T-cell (primary cell): ENCODE measurements around the gene ADAMTS15. TPM values are rescaled to one million over a fixed set of nuclear protein-coding genes. Genes with fewer than 3 reads are reported as not detected.

Experiments
- ATAC-seq, 4 experiments: fragments of 200-7000 bp in 3 of 4; fragments of 150-1000 bp in 1 of 4; cut with Tn5 transposase; replicated peaks in 1 of 4; 1 replicate in 3 of 4; 2 replicates in 1 of 4; pipeline ENCODE4 v1.10.0; 2021; ENCODE audit warnings: moderate library complexity in 3 of 4, mild to moderate bottlenecking in 2 of 4, moderate number of reproducible peaks in 1 of 4
- CTCF ChIA-PET, 2 donors: fragments of 300-600 bp; sonication (Branson Sonifier 250); formaldehyde crosslinking; loops; one replicate each; lab custom pipeline; 2022; ENCODE audit warnings: antibody characterized with exemption in 2 of 2; lab: Charles Lee
- POLR2A ChIA-PET, 2 donors: fragments of 300-600 bp; sonication (Branson Sonifier 250); formaldehyde crosslinking; loops; one replicate each; lab custom pipeline; 2022; ENCODE audit warnings: antibody characterized with exemption in 2 of 2; lab: Charles Lee
- DNase-seq, 35 experiments: peaks; one replicate each; pipeline versions ENCODE4 v3.0.0 to v3.0.0-alpha.2; 2013 to 2023
- H3K27ac ChIP-seq: one replicate; pipeline ENCODE4 v1.5.1; 2013; ENCODE audit warnings: low read length
- H3K27me3 ChIP-seq, 2 experiments: replicated peaks in 1 of 2; 1 replicate in 1 of 2; 2 replicates in 1 of 2; pipeline versions ENCODE4 v1.6.1 to v1.7.0; 2013; ENCODE audit warnings: low read length in 1 of 2, mixed read lengths in 1 of 2; ENCODE audit not compliant: control insufficient read depth in 2 of 2, insufficient read depth in 2 of 2; ENCODE audit errors: extremely low read depth in 1 of 2
- H3K36me3 ChIP-seq, 2 donors: 1 replicate in 1 of 2; 2 replicates in 1 of 2; pipeline versions ENCODE4 v1.6.1 to v1.7.0; 2013; ENCODE audit warnings: low read length in 1 of 2; ENCODE audit not compliant: control insufficient read depth in 2 of 2, insufficient read depth in 1 of 2; ENCODE audit errors: extremely low read depth in 1 of 2
- H3K4me1 ChIP-seq, 2 experiments: 1 replicate in 1 of 2; 2 replicates in 1 of 2; pipeline versions ENCODE4 v1.6.1 to v1.7.0; 2013; ENCODE audit warnings: low read length in 2 of 2, mixed read lengths in 1 of 2; ENCODE audit not compliant: insufficient read depth in 2 of 2, control insufficient read depth in 1 of 2; ENCODE audit errors: extremely low read depth in 1 of 2
- H3K4me3 ChIP-seq, 2 donors: 1 replicate in 1 of 2; 2 replicates in 1 of 2; pipeline versions ENCODE4 v1.5.1 to v1.7.0; 2013; ENCODE audit warnings: mild to moderate bottlenecking in 2 of 2, low read length in 1 of 2, moderate library complexity in 1 of 2; ENCODE audit not compliant: control insufficient read depth in 1 of 2; ENCODE audit errors: extremely low read depth in 1 of 2
- H3K9me3 ChIP-seq: 2 replicates; pipeline ENCODE4 v1.7.0; 2013
- H3K27ac Mint-ChIP-seq, 2 donors: one replicate each; pipeline ENCODE4 v1.8.0; 2020 to 2021; ENCODE audit warnings: mild to moderate bottlenecking in 2 of 2, mixed read lengths in 2 of 2
- H3K27me3 Mint-ChIP-seq, 2 donors: one replicate each; pipeline ENCODE4 v1.8.0; 2021 to 2022; ENCODE audit warnings: mixed read lengths in 2 of 2
- H3K36me3 Mint-ChIP-seq: one replicate; pipeline ENCODE4 v1.8.0; 2021; ENCODE audit warnings: mixed read lengths
- H3K4me1 Mint-ChIP-seq, 3 donors: one replicate each; pipeline ENCODE4 v1.8.0; 2020 to 2022; ENCODE audit warnings: mixed read lengths in 3 of 3, mild to moderate bottlenecking in 1 of 3
- H3K4me3 Mint-ChIP-seq, 3 donors: one replicate each; pipeline ENCODE4 v1.8.0; 2020 to 2022; ENCODE audit warnings: mild to moderate bottlenecking in 3 of 3, mixed read lengths in 3 of 3, moderate library complexity in 3 of 3
- H3K9me3 Mint-ChIP-seq, 3 donors: one replicate each; pipeline ENCODE4 v1.8.0; 2020 to 2022; ENCODE audit warnings: mixed read lengths in 3 of 3
- WGBS: methylation state at CpG from one replicate; pipeline ENCODE4 v1.1.5; 2013; ENCODE audit warnings: missing lambda C conversion rate; ENCODE audit not compliant: insufficient coverage; 5-methylcytosine and 5-hydroxymethylcytosine counted together
- total RNA-seq, 35 experiments: library from RNA in 6 of 35; stranded (reverse) in 6 of 35; fragments of 120-200 nt in 1 of 35; gene quantifications; one replicate each; pipeline versions ENCODE4 v1.2.1 to v1.2.4 and lab custom pipeline; 2013 to 2026

The ADAMTS15 gene
- total RNA-seq, 5 donors from 2014 or later (not counting 1 experiment from before 2014, with no cell fraction given) = 0.03 to 0.07 (median 0.06) TPM; not detected in 2

DNA sequence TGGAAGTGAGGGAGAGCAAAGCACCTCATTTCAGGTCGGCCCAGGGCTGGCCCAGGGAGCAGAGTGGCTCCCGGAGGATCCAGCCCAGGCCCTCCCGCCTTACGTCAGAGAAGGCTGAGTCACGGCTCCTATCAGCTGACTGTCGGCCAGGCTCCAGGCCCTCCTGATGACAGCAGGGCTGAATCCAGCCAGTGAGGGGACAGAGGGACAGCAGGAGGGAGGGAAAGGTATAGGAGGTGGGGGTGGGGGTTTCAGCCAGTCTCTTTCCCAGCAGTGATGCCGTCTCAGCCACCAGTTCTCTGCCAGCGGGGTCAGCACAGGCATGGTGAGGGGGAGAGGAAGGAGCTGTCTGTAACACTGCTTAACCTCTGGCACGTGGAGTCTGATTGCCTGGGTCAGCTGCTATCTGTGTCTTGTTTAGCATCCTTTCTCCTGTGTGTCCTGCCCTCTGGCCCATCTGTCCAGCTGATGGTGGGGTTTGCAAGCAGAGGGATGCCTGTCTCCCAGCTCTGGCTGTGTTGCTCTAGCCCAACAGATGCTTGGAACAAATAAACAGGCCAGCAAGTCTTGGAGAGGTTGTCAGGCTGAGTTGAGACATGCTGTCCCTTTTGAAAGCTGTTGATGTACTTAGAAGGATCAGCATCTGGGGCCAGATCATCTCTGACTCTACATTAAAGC lies 74.0 kb downstream of the ADAMTS15 start:
- Mint-ChIP-seq H3K27me3 (peaks cover 7 to 13% of the 10 kb centered on the region in 2 donors), H3K9me3 (no peaks in the 10 kb centered on the region), H3K36me3 (no peaks in the 10 kb centered on the region), H3K4me3 (no peak overlapping the region), H3K27ac (no peak overlapping the region), H3K4me1 (no peaks in the 10 kb centered on the region)
- POLR2A ChIA-PET = no interaction called here
- DNase-seq (no peak), ATAC-seq (no peak)
- Histone ChIP-seq H3K4me3 (no peak overlapping the region), H3K27me3 (no peaks in the 10 kb centered on the region), H3K36me3 (no peaks in the 10 kb centered on the region), H3K4me1 (no peaks in the 10 kb centered on the region), H3K27ac (no peak overlapping the region), H3K9me3 (no peaks in the 10 kb centered on the region)
- WGBS = 81% methylated on average over 7 of the region's 9 CpGs
- CTCF ChIA-PET = no interaction called here

DNA sequence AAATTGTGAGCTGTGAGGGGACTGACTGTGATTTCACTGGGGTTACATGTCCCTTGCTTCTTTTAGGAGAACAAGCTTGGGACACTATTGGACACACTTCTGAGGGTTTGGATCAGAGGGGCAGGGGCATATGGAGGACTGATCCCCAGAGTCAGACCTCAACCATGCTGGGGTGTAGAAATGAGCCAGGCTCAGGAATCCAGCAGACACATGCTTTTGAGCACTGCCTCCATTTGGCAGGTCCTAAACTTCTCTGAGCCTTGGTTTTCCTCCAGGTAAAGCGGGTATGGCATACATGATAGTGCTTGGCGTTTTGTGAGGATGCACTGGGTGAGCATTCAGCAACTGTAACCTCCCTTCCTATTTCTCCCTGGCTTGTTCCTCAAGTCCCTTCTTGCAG lies 74.7 kb downstream of the ADAMTS15 start:
- Histone ChIP-seq H3K27me3 (no peaks in the 10 kb centered on the region), H3K4me3 (no peak overlapping the region), H3K36me3 (no peaks in the 10 kb centered on the region), H3K27ac (no peak overlapping the region), H3K4me1 (no peaks in the 10 kb centered on the region), H3K9me3 (no peaks in the 10 kb centered on the region)
- no peaks in the 10 kb centered on the region for H3K36me3 Mint-ChIP-seq
- 83% methylated on average over 2 of the region's 2 CpGs for WGBS
- ChIA-PET CTCF (no interaction called here), POLR2A (no interaction called here)
- H3K9me3 Mint-ChIP-seq = no peaks in the 10 kb centered on the region
- H3K4me3 Mint-ChIP-seq = no peak overlapping the region
- peaks cover 10 to 13% of the 10 kb centered on the region in 2 donors for H3K27me3 Mint-ChIP-seq
- no peak for ATAC-seq
- no peaks in the 10 kb centered on the region for H3K4me1 Mint-ChIP-seq
- no peak for DNase-seq
- no peak overlapping the region for H3K27ac Mint-ChIP-seq

DNA sequence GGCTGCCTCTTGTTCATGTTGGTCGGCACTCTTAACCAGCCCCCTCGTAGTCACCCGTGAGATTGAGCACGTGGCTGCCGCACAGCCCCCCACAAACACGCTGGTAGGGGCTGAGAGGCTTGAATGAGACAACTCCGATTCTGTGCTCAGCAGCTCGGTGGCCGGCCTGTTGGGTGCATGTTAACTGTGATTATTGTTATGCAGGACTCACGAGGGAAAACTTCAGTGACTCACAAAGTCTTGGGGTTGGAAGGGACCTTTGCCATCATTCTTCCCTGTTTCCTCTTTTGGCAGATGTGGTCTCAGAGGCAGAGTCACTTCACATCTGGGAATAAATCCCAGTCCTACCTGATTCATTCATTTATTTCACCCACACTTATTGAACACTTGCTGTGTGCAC lies 75.2 kb downstream of the ADAMTS15 start:
- Histone ChIP-seq H3K27ac (no peak overlapping the region), H3K9me3 (no peaks in the 10 kb centered on the region), H3K4me1 (no peaks in the 10 kb centered on the region), H3K4me3 (no peak overlapping the region), H3K36me3 (no peaks in the 10 kb centered on the region), H3K27me3 (no peaks in the 10 kb centered on the region)
- POLR2A ChIA-PET = no interaction called here
- H3K27ac Mint-ChIP-seq = no peak overlapping the region
- no peaks in the 10 kb centered on the region for H3K9me3 Mint-ChIP-seq
- CTCF ChIA-PET = no interaction called here
- peaks cover 10 to 13% of the 10 kb centered on the region in 2 donors for H3K27me3 Mint-ChIP-seq
- no peaks in the 10 kb centered on the region for H3K36me3 Mint-ChIP-seq
- ATAC-seq = no peak
- H3K4me3 Mint-ChIP-seq = no peak overlapping the region
- no peaks in the 10 kb centered on the region for H3K4me1 Mint-ChIP-seq
- DNase-seq = no peak
- 80% methylated on average over 10 of the region's 10 CpGs for WGBS

DNA sequence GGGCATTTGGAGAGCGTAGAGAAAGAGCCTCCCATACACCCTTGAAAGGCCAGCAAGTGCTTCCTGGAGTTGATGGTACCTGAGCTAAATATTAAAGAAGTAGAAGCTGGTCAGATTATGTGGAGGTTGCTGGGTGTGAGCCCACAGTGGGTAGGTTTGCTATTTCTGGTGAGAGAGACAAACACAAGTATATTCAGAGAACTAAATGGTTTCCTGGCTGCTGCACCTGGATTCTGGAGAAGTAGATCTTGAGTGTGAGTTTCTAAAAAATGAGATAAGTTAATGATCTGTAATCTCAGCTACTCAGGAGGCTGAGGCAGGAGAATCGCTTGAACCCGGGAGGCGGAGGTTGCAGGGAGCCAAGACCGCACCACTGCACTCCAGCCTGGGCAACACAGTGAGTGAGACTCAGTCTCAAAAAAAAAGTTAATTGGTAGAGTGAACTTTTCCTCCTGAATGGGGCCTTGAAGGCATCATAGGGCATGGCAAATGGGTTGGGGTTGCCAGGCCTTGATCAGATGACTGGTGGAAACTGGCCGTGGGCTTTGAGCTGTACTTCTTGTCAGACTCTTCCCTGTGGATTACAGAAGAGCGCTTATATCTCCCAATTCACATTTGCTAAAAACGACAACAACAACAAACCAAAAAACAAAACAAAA lies 75.8 kb downstream of the ADAMTS15 start:
- no peaks in the 10 kb centered on the region for H3K27me3 ChIP-seq
- no peaks in the 10 kb centered on the region for H3K4me1 ChIP-seq
- H3K27ac ChIP-seq = no peak overlapping the region
- ATAC-seq = no peak
- Mint-ChIP-seq H3K36me3 (no peaks in the 10 kb centered on the region), H3K4me3 (no peak overlapping the region), H3K4me1 (no peaks in the 10 kb centered on the region), H3K27me3 (peaks cover 10 to 13% of the 10 kb centered on the region in 2 donors), H3K9me3 (no peaks in the 10 kb centered on the region), H3K27ac (no peak overlapping the region)
- ChIA-PET CTCF (no interaction called here), POLR2A (no interaction called here)
- WGBS = 91% methylated on average over 4 of the region's 8 CpGs
- no peaks in the 10 kb centered on the region for H3K36me3 ChIP-seq
- no peak overlapping the region for H3K4me3 ChIP-seq
- H3K9me3 ChIP-seq = no peaks in the 10 kb centered on the region
- no peak for DNase-seq

DNA sequence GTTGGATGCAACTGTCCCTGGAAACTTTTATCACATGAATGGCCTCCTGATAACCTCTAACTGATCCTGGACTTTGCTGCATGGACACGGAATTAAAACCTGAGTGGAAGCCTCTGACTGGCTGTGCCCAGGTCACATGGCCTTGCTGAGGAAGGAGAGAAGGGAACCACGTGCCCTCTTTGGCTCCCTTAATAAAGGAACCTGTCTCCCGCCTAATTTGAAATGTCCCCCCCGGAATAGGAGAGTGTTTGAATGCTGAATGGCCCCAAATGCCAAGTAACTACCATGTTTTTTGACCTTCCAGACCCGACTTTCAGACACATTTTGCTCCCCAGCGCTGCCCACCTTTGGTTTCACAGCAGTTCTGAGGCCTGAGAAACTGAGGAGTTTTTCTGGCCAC lies 76.9 kb downstream of the ADAMTS15 start:
- DNase-seq (no peak), ATAC-seq (no peak)
- H3K9me3 ChIP-seq = no peaks in the 10 kb centered on the region
- WGBS = no CpG with 5 or more reads among the region's 6 CpGs
- Mint-ChIP-seq H3K36me3 (no peaks in the 10 kb centered on the region), H3K9me3 (no peaks in the 10 kb centered on the region), H3K27ac (no peak overlapping the region), H3K4me3 (no peak overlapping the region), H3K4me1 (no peaks in the 10 kb centered on the region), H3K27me3 (peaks cover 6 to 7% of the 10 kb centered on the region in 2 donors)
- no peak overlapping the region for H3K4me3 ChIP-seq
- H3K36me3 ChIP-seq = no peaks in the 10 kb centered on the region
- H3K4me1 ChIP-seq = no peaks in the 10 kb centered on the region
- ChIA-PET POLR2A (no interaction called here), CTCF (no interaction called here)
- H3K27ac ChIP-seq = no peak overlapping the region
- H3K27me3 ChIP-seq = no peaks in the 10 kb centered on the region

Other genes with a start within 250 kb of the ADAMTS15 start
- gene ZBTB44, start 133.7 kb upstream of the ADAMTS15 start, total RNA-seq = 10 to 100 TPM; 48.4 to 68.1 (median 65.2) TPM
- under 1 TPM in 3 of 5 donors, not detected in 2; 0.06 to 0.12 (median 0.07) TPM for gene ADAMTS8, start 20.0 kb upstream of the ADAMTS15 start, total RNA-seq